Fibroblast of lung (primary cell): ENCODE measurements around the gene KPNA5. TPM values are rescaled to one million over a fixed set of nuclear protein-coding genes. Genes with fewer than 3 reads are reported as not detected.
A peak's percentile ranks its signal among the peaks of the same experiment; 100 is the strongest.
"Not testable (repeated sequence)": the region's sequence is repeated elsewhere in the genome, so short reads cannot be mapped to it uniquely, and the experiment has no call there.

Experiments
- DNase-seq, 2 donors: peaks; one replicate each; pipeline versions ENCODE4 v3.0.0 to v3.0.0-alpha.2; 2010; ENCODE audit warnings: low read depth in 2 of 2
- H2AFZ ChIP-seq: 2 replicates; pipeline ENCODE4 v1.5.1; 2012; ENCODE audit warnings: low read length, control low read depth, inconsistent platforms
- H3K27ac ChIP-seq: 2 replicates; pipeline ENCODE4 v1.5.1; 2011; ENCODE audit warnings: low read length, control low read depth; ENCODE audit not compliant: insufficient read depth
- H3K27me3 ChIP-seq: 2 replicates; pipeline ENCODE4 v1.5.1; 2011; ENCODE audit warnings: mild to moderate bottlenecking, low read length; ENCODE audit not compliant: control insufficient read depth, insufficient read depth
- H3K36me3 ChIP-seq: 2 replicates; pipeline ENCODE4 v1.5.1; 2011; ENCODE audit warnings: low read length; ENCODE audit not compliant: control insufficient read depth, insufficient read depth
- H3K4me1 ChIP-seq: 2 replicates; pipeline ENCODE4 v1.5.1; 2011; ENCODE audit warnings: low read length; ENCODE audit not compliant: control insufficient read depth, insufficient read depth; ENCODE audit errors: extremely low read depth
- H3K4me2 ChIP-seq: 2 replicates; pipeline ENCODE4 v1.5.1; 2011; ENCODE audit warnings: low read length, control low read depth; ENCODE audit not compliant: insufficient read depth; ENCODE audit errors: extremely low read depth
- H3K4me3 ChIP-seq, 4 experiments: fragments of 200-600 bp in 1 of 4; sonication (generic) in 1 of 4; replicated peaks in 1 of 4; 2 replicates each; pipeline ENCODE4 v1.5.1; 2011 to 2016; ENCODE audit warnings: low read length in 4 of 4, low read depth in 3 of 4, mild to moderate bottlenecking in 3 of 4, control low read depth in 2 of 4, inconsistent platforms in 1 of 4, mixed read lengths in 1 of 4; ENCODE audit not compliant: insufficient read depth in 1 of 4; ENCODE audit errors: control extremely low read depth in 1 of 4
- H3K79me2 ChIP-seq: 2 replicates; pipeline ENCODE4 v1.5.1; 2012; ENCODE audit warnings: mild to moderate bottlenecking, low read length, inconsistent platforms; ENCODE audit not compliant: control insufficient read depth, insufficient read depth
- H3K9ac ChIP-seq: 2 replicates; pipeline ENCODE4 v1.5.1; 2011; ENCODE audit warnings: mild to moderate bottlenecking, low read length, control low read depth; ENCODE audit not compliant: insufficient read depth
- H3K9me3 ChIP-seq: 2 replicates; pipeline ENCODE4 v1.5.1; 2012; ENCODE audit warnings: low read depth, low read length; ENCODE audit not compliant: control insufficient read depth, insufficient read depth
- H4K20me1 ChIP-seq: 2 replicates; pipeline ENCODE4 v1.5.1; 2011; ENCODE audit warnings: low read length; ENCODE audit not compliant: control insufficient read depth, insufficient read depth; ENCODE audit errors: extremely low read depth
- EZH2 ChIP-seq: IDR thresholded peaks from 2 replicates; pipeline ENCODE4 v1.5.1; 2012; ENCODE audit warnings: low read length, control low read depth, mild to moderate bottlenecking; ENCODE audit errors: missing control alignments
- polyA plus RNA-seq, 2 donors: library from polyadenylated mRNA; depleted of rRNA in 1 of 2; stranded (reverse) in 1 of 2; unstranded in 1 of 2; fragments of >200 nt; gene quantifications; 2 replicates each; pipeline ENCODE4 v1.2.1, GENCODE V29; 2011 to 2012; ENCODE audit warnings: missing spikeins in 1 of 2
- total RNA-seq: library from RNA; depleted of rRNA; stranded (reverse); fragments of >200 nt; gene quantifications from 2 replicates; pipeline ENCODE4 v1.2.1, GENCODE V29; 2014
- TF ChIP-seq, protein P1 (sequence below), 2 donors: IDR thresholded peaks in 1 of 2; conservative IDR thresholded peaks in 1 of 2; 1 replicate in 1 of 2; 2 replicates in 1 of 2; pipeline ENCODE4 v1.5.1; 2011 to 2012; ENCODE audit warnings: low read length in 2 of 2, control low read depth in 1 of 2, inconsistent platforms in 1 of 2, low read depth in 1 of 2, mild to moderate bottlenecking in 1 of 2

KPNA5 gene
- total and polyA plus RNA-seq, 2 donors (not counting 1 experiment from before 2014, with no cell fraction given): 7.9 to 11.6 TPM

DNA sequence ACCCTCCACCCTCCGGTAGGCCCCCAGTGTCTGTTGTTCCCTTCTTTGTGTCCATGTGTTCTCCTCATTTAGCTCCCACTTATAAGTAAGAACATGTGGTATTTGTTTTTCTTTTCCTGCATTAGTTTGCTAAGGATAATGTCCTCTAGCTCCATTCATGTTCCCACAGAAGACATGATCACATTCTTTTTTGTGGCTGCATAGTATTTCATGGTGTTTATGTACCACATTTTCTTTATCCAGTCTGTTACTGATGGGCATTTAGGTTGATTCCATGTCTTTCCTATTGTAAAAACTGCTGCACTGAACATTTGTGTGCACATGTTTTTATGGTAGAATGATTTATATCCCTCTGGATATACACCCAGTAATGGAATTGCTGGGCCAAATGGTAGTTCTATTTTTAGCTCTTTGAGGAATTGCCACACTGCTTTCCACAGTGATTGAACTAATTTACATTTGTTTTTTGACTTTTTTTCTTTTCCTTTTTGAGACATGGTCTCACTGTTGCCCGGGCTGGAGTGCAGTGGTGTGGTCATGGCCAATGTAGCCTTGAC is 4.5 kb downstream of the KPNA5 start:
- TF ChIP-seq, protein P1, sequence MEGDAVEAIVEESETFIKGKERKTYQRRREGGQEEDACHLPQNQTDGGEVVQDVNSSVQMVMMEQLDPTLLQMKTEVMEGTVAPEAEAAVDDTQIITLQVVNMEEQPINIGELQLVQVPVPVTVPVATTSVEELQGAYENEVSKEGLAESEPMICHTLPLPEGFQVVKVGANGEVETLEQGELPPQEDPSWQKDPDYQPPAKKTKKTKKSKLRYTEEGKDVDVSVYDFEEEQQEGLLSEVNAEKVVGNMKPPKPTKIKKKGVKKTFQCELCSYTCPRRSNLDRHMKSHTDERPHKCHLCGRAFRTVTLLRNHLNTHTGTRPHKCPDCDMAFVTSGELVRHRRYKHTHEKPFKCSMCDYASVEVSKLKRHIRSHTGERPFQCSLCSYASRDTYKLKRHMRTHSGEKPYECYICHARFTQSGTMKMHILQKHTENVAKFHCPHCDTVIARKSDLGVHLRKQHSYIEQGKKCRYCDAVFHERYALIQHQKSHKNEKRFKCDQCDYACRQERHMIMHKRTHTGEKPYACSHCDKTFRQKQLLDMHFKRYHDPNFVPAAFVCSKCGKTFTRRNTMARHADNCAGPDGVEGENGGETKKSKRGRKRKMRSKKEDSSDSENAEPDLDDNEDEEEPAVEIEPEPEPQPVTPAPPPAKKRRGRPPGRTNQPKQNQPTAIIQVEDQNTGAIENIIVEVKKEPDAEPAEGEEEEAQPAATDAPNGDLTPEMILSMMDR (conservative IDR thresholded peaks at IDR 0.05 in 1 of 2, IDR thresholded peaks at IDR 0.05 in 1 of 2; ENCODE audit: low read depth in 1 of 2, low read length in 2 of 2): no peak
- TF ChIP-seq EZH2: no peak
- H3K9me3 ChIP-seq: no peaks in the 10 kb centered on the region
- peaks cover 2% of the 10 kb centered on the region for H3K36me3 ChIP-seq
- no peak overlapping the region for H3K9ac ChIP-seq
- no peaks in the 10 kb centered on the region for H3K4me1 ChIP-seq
- no peak overlapping the region for H3K4me3 ChIP-seq
- no peak overlapping the region for H3K27ac ChIP-seq
- H4K20me1 ChIP-seq: no peaks in the 10 kb centered on the region
- no peak overlapping the region for H2AFZ ChIP-seq
- H3K4me2 ChIP-seq: no peak overlapping the region
- DNase-seq: peak in 1 of 2 donors; percentile 17
- peaks cover 17% of the 10 kb centered on the region for H3K79me2 ChIP-seq
- no peaks in the 10 kb centered on the region for H3K27me3 ChIP-seq

GRCh38 chr6:116686475-116687101 is 5.6 kb downstream of the KPNA5 start:
- not testable (repeated sequence) for H3K27ac ChIP-seq, H3K4me2 ChIP-seq, H3K4me1 ChIP-seq, H3K9ac ChIP-seq, H3K9me3 ChIP-seq, DNase-seq, H3K36me3 ChIP-seq, H3K4me3 ChIP-seq, H4K20me1 ChIP-seq, H2AFZ ChIP-seq, H3K27me3 ChIP-seq
- H3K79me2 ChIP-seq: peaks cover 14% of the 10 kb centered on the region

DNA sequence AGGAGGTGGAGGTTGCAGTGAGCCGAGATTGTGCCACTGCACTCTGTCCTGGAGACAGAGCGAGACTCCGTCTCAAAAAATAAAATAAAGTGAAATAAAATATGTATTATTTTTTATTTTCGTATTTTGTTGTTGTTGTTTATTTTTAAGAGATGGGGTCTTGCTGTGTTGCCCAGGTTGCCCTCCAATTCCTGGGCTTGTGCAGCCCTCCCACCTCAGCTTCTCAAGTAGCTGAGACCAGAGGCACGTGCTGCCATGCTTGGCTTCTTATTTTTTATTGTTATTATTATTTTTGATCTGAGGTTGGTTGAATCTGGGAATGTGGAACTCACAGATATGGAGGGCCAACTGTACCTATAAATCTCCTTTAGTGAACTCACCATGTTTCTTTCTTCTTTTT is 10.1 kb downstream of the KPNA5 start:
- Histone ChIP-seq H3K4me2 (no peak overlapping the region), H3K27ac (no peak overlapping the region), H2AFZ (no peak overlapping the region), H3K4me1 (no peaks in the 10 kb centered on the region), H3K79me2 (peaks cover 5% of the 10 kb centered on the region), H3K36me3 (no peaks in the 10 kb centered on the region), H3K4me3 (no peak overlapping the region), H4K20me1 (no peaks in the 10 kb centered on the region), H3K27me3 (no peaks in the 10 kb centered on the region), H3K9ac (no peak overlapping the region), H3K9me3 (no peaks in the 10 kb centered on the region)
- no peak for DNase-seq
- TF ChIP-seq, protein P1 (conservative IDR thresholded peaks at IDR 0.05 in 1 of 2, IDR thresholded peaks at IDR 0.05 in 1 of 2; ENCODE audit: low read depth in 1 of 2, low read length in 2 of 2): no peak
- no peak for TF ChIP-seq EZH2

GRCh38 chr6:116692873-116693272 is 11.9 kb downstream of the KPNA5 start:
- H3K4me2 ChIP-seq, H3K4me3 ChIP-seq, H4K20me1 ChIP-seq, H3K4me1 ChIP-seq, H3K27me3 ChIP-seq, H3K9me3 ChIP-seq, H2AFZ ChIP-seq, H3K79me2 ChIP-seq, DNase-seq, H3K36me3 ChIP-seq, H3K9ac ChIP-seq, H3K27ac ChIP-seq: not testable (repeated sequence)

GRCh38 chr6:116693275-116693674 is 12.3 kb downstream of the KPNA5 start:
- not testable (repeated sequence) for H3K27ac ChIP-seq, H3K79me2 ChIP-seq, H3K4me2 ChIP-seq, H3K9ac ChIP-seq, H3K9me3 ChIP-seq, H4K20me1 ChIP-seq, DNase-seq, H2AFZ ChIP-seq, H3K4me1 ChIP-seq, H3K4me3 ChIP-seq, H3K36me3 ChIP-seq, H3K27me3 ChIP-seq
